Activated CD8-positive, alpha-beta memory T cell treated with anti-CD3 and anti-CD28 coated beads, Interleukin-2, amount 50 U/mL, for 48 hours (primary cell): ENCODE data around the gene KAZN.

Experiments
- DNase-seq: peaks from one replicate; pipeline ENCODE4 v3.0.0-alpha.2; 2020

Gene KAZN

DNA sequence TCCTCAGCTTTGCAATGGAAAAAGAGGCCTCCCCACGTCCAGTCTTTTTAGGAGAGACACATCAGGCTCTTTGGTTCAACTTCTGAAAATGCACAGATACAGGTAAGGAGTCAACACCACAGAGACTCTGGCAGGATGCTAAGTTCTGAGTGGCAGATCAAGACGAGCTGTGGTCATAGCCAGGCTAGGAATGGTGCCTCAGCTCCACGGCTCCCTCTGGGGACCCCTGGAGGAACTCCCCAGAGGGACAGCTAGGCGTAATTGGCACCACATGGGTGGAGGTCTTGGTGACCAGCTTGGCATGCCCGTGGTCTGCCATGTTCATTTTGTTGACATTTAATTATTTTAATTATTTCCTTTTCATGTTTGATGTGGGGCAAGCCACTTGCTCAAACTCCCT lies 206.1 kb downstream of the KAZN start:
- DNase-seq, result no peak

DNA sequence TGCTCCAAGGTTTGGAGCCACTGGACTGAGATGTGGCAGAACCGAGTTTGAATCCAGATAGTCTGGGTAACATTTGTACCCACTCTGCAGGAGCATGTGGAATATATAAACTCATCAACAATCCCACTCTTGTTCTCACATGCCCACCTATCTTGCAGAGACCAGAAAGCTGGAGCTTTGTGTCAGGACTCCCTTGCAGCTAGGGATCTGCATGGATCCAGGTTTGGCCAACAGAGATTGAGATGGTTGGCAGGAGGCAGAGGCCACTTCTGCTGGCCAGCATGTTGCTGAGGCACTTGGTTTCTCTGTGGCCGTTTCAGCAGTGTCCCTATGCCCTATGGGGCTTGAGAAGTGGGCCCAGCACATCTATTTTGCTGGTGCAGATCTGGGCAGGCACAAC lies 208.3 kb downstream of the KAZN start:
- DNase-seq, result no peak

DNA sequence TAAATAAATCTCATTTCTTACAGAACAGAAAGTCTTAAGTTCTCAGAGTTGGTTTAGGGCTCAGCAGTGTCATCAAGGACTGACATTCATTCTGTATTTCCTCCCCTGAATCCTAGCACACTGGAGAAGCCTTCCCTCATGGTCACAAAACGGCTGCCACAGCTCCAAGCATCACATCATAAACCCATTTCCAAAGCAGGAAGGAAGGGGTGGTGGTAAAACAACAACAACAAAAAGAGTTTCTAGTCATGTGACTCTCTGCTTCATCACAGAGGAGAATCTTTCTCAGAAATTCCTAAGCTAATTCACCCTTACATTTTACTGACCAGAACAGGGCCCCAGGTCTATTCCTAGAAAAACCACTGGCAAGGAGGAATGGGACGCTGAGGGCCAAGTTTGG lies 210.3 kb downstream of the KAZN start:
- DNase-seq, result no peak

- DNase-seq, result no peak
These were observed 210.9 kb downstream of the KAZN start for GRCh38 chr1:14809191-14809981.

GRCh38 chr1:14810595-14811361 lies 212.3 kb downstream of the KAZN start:
- DNase-seq, result no peak

- DNase-seq, result no peak
These were observed 213.1 kb downstream of the KAZN start for GRCh38 chr1:14811573-14811972.

DNA sequence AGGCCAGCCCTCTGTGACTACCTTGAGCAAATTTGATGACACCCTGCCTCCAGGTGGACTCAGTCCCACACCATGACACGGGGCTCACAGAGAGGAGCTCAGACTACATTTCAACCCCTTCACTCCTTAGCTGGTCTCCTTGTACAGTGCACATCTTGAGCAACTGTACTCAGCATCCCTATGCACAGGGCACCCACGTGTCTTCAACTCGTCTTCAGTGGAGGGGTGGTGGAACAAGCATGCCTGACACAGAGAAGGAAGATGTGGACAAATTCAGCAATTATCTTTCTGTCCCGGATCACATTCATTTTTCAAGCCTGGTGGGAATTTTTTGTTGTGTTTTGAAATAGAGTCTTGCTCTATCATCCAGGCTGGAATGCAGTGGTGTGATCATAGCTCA lies 213.7 kb downstream of the KAZN start:
- no peak for DNase-seq

GRCh38 chr1:14815175-14815877 lies 216.8 kb downstream of the KAZN start:
- DNase-seq, result no peak

DNA sequence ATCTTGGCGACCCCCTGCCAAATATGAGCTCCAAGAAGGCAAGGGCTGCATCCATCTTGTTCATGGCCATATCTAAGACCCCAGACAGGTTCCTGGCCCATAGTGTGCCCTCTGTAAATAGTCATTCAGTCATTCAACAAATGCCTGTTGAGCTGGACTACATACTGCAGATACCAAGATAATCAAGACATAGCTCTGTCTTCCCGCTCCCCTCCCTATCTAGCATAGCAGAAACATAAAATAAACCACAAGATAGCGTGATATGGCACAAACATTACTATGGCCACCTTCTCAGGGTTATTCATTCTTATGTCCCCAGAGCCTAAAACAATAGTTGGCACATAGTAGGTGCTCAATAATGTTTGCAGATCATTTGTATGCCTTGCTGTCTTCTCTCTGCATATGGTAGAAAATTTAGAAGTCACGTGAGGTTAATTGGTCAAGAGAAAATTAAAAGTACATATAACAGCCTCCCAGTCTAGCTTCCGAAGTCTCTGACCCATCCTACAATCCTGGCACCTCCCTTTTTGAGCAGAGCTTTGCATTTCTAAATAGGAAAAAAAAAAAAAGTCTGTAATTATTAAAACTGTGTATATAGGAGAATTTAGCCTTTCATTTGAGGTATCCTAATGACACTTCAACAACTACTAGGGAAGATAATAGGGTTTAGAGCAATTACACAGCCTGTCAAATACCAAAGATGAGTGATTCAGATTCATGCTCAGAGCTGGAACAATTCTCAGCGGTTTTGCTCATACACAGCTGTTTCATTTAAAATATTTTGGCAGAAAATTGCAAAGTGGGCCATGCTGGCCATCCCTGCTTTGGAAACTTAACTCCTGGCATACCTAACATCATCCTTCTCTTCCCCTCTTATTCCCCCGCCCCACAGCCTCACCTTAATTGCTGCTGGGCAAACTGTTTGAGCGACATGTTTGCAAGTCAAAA lies 219.0 kb downstream of the KAZN start:
- no peak for DNase-seq

- DNase-seq, result no peak
These were observed 222.0 kb downstream of the KAZN start for GRCh38 chr1:14820295-14821085.

GRCh38 chr1:14822493-14822892 lies 224.0 kb downstream of the KAZN start:
- no peak for DNase-seq

- no peak for DNase-seq
These were observed 224.5 kb downstream of the KAZN start for GRCh38 chr1:14822996-14823395.

GRCh38 chr1:14824314-14824915 lies 225.9 kb downstream of the KAZN start:
- DNase-seq, result no peak

- no peak for DNase-seq
These were observed 226.9 kb downstream of the KAZN start for GRCh38 chr1:14825396-14825795.

GRCh38 chr1:14826172-14826636 lies 227.7 kb downstream of the KAZN start:
- no peak for DNase-seq

GRCh38 chr1:14826731-14827326 lies 228.3 kb downstream of the KAZN start:
- DNase-seq, result no peak

DNA sequence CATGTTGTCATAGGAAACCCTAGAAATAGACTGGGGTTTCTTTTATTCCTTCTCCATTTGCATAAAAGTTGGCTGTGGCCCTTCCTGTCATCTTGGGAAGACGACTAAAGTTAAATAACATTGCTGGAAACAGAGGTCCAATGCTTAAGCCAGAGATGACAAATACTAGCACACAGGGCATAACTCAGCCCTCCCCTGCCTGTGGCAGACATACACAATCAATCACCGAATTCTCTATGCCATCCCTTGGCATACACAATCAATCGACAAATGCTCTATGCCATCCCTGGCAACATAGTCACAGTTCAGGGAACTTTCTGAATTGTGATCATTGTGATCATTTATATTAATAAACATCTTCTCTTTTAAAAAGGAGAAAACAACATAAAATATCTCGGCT lies 229.4 kb downstream of the KAZN start:
- no peak for DNase-seq

DNA sequence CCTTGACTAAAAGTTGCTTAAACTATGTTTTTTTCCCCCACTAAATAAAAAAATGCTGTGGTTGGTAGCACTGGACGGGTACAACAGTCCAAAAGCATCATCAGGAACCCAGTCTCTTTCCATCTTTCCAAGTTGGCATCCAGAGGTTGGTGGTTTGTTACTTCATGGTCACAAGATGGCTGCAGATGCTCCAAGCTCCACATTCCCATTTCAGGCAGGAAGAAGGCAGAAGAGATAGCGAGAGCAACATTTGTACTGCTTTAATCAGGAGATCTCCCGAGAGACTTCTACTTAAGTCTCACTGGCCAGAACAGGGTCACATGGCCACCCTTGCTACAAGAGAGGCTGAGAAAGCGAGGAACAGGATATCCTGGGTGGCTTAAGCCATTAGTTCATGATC lies 230.2 kb downstream of the KAZN start:
- DNase-seq, result no peak

- no peak for DNase-seq
These were observed 237.2 kb downstream of the KAZN start for GRCh38 chr1:14835725-14836124.

DNA sequence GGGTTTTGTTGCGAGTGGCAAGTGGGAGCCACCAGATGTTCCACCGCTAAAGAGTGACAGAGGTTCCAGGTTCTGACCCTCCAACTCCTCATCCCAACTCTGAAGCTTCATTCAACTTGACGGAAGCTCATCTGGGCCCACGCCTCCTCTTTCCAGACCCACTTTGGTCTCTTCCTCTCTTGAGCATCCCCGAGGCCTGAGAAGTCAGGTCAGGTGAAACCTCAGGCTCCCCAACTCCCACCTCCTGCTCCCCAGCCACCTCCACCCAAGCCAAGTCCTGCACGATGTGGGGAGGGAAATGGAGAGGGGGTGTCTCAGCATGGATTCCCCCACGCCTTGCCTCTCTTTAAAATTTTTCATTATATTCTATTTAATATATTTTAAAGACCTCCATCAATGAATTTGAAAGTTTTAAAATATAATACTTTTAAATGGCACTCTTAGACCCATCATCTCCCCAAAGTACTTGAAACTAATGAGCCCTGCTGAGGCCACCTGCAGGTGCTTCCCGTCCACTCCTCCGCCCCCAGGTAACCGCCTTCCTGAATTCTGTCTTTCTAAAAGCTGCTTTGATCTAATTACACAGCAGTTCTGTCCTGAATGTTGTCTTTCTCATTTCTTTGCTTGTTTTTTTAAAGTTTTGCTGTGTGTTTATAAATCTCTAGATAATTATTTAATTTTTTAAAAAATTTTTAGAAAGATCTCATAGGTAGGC lies 238.1 kb downstream of the KAZN start:
- no peak for DNase-seq
